ENCODE measurements around the gene CPA5. TPM values are rescaled to one million over a fixed set of nuclear protein-coding genes. Genes with fewer than 3 reads are reported as not detected.

Gene CPA5
- total and polyA plus RNA-seq, 9 of the 15 experiments (the other 6 are each of a cell fraction or from before 2014, with no cell fraction given), result 0.13 to 2.4 (median 0.91) TPM

DNA sequence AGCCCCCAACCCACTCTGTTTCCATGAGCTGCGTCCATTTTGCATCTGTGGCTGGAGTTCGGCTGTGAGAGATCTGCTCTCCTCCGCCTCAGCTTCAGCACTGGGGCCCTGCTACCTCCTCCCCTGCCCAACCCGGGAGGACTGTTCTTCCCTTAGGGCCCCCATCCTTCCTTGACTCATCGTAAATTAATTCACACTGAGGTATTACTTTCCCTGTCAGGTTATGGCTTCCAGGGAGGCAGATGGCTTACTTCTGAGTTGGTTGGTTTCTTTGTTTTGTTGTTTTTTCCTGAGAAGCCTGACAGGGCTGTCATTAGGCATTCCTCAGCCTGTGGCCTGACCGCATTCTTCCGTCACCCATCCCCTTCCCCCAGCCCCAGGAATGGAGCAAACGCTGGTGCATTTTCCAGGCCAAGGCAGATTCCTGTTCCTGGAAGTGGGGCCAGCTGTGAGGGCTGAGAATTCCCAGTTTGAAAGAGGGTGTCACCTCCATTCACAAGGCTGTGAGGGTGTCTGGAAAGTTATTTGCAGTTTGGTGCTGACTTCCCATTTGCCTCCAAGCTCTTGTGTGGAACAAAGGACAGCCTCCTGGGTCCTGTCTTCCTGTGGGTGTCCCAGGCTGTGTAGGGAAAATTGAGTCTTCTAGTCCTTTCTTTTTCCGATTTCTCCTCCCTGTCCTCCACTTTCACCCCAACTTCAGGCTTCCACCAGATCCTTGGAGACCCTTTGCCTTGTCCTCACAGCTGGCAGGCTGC, 11.7 kb downstream of the CPA5 start:
- no peak overlapping the region for H3K4me3 ChIP-seq
- no peak overlapping the region for H3K4me2 ChIP-seq (ENCODE audit: insufficient read depth, low read length)
- H2AFZ ChIP-seq (ENCODE audit: low read depth, low read length), result no peak overlapping the region; the same call in 1 of the 2 replicates
- ATAC-seq, result peak; percentile 19; the same call in 2 of the 3 replicates
- in situ Hi-C loops (cut with MboI) (no loop called here), intact Hi-C loops (cut with micrococcal nuclease) (no loop called here)
- peak; percentile 6 for FAIRE-seq
- H3K27me3 ChIP-seq (ENCODE audit: control insufficient read depth in 2 of 2, insufficient read depth in 2 of 2, low read length in 2 of 2), result peaks cover 11 to 48% of the 10 kb centered on the region in 2 experiments
- CTCF ChIA-PET (ENCODE audit: low intra/inter-chr PET ratio), result interaction anchor here (0.6 kb wide), 1 partner anchor 1719 kb away, joined by 4 read pairs; no protein-coding TSS in a partner anchor
- H4K20me1 ChIP-seq (replicated peaks; ENCODE audit: control insufficient read depth, insufficient read depth, low read length), result no peaks in the 10 kb centered on the region
- WGBS (ENCODE audit: insufficient coverage, low coverage, missing lambda C conversion rate), result 20% methylated on average over 9 of the region's 9 CpGs
- no peaks in the 10 kb centered on the region; a peak in 1 of 5 replicates for H3K4me1 ChIP-seq (replicated peaks in 1 of 2; ENCODE audit: control insufficient read depth in 2 of 2, insufficient read depth in 2 of 2, low read length in 2 of 2)
- POLR2A ChIA-PET, result interaction anchor here (0.7 to 1.9 kb wide), 4 partner anchors 9 to 286 kb away, joined by 3 to 8 read pairs (median 4); partner anchors contain the start of genes CPA5 and KLHDC10
- no peak for DNase-seq (ENCODE audit: extremely low read depth in 1 of 4, low spot score in 3 of 4)
- BruUV-seq (replicated peaks), result no TSS peak
- no peak overlapping the region for H3K9ac ChIP-seq (ENCODE audit: insufficient read depth in 1 of 2, low read depth in 2 of 2, low read length in 2 of 2)
- no peaks in the 10 kb centered on the region for H3K9me1 ChIP-seq (ENCODE audit: control insufficient read depth, insufficient read depth, low read length)
- H3K27ac ChIP-seq (ENCODE audit: extremely low read depth, low read depth, low read length), result no peak overlapping the region
- H3K9me3 ChIP-seq (replicated peaks; ENCODE audit: control insufficient read depth, insufficient read depth, low read depth, low read length), result peaks cover 5% of the 10 kb centered on the region; the same call in 1 of the 2 replicates
- no peaks in the 10 kb centered on the region for H3K79me2 ChIP-seq (ENCODE audit: control insufficient read depth, insufficient read depth, low read length)
- no peaks in the 10 kb centered on the region for H3K36me3 ChIP-seq (ENCODE audit: control insufficient read depth, insufficient read depth, low read length)
- TF ChIP-seq, protein P1, sequence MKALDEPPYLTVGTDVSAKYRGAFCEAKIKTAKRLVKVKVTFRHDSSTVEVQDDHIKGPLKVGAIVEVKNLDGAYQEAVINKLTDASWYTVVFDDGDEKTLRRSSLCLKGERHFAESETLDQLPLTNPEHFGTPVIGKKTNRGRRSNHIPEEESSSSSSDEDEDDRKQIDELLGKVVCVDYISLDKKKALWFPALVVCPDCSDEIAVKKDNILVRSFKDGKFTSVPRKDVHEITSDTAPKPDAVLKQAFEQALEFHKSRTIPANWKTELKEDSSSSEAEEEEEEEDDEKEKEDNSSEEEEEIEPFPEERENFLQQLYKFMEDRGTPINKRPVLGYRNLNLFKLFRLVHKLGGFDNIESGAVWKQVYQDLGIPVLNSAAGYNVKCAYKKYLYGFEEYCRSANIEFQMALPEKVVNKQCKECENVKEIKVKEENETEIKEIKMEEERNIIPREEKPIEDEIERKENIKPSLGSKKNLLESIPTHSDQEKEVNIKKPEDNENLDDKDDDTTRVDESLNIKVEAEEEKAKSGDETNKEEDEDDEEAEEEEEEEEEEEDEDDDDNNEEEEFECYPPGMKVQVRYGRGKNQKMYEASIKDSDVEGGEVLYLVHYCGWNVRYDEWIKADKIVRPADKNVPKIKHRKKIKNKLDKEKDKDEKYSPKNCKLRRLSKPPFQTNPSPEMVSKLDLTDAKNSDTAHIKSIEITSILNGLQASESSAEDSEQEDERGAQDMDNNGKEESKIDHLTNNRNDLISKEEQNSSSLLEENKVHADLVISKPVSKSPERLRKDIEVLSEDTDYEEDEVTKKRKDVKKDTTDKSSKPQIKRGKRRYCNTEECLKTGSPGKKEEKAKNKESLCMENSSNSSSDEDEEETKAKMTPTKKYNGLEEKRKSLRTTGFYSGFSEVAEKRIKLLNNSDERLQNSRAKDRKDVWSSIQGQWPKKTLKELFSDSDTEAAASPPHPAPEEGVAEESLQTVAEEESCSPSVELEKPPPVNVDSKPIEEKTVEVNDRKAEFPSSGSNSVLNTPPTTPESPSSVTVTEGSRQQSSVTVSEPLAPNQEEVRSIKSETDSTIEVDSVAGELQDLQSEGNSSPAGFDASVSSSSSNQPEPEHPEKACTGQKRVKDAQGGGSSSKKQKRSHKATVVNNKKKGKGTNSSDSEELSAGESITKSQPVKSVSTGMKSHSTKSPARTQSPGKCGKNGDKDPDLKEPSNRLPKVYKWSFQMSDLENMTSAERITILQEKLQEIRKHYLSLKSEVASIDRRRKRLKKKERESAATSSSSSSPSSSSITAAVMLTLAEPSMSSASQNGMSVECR (CRISPR knock-in tag; IDR thresholded peaks at IDR 0.05), result 0 out of 2 replicates have a peak, but pooled peaks have one; percentile 21
- TF ChIP-seq HEY1 (CRISPR knock-in tag; IDR thresholded peaks at IDR 0.05; ENCODE audit: borderline replicate concordance) (no peak), MYNN (IDR thresholded peaks at IDR 0.05) (no peak), MYNN (CRISPR knock-in tag; IDR thresholded peaks at IDR 0.05) (no peak), RBM22 (IDR thresholded peaks at IDR 0.05; ENCODE audit: low read depth, low read length, poor library complexity, severe bottlenecking) (no peak), FOXA3 (CRISPR knock-in tag; conservative IDR thresholded peaks at IDR 0.05 in 1 of 2, IDR thresholded peaks at IDR 0.05 in 1 of 2) (0 out of 4 replicates have a peak, but pooled peaks of 1 of the 2 experiments have one; percentile 16), MTA3 (IDR thresholded peaks at IDR 0.05; ENCODE audit: borderline replicate concordance) (no peak)
- TF ChIP-seq, protein P2, sequence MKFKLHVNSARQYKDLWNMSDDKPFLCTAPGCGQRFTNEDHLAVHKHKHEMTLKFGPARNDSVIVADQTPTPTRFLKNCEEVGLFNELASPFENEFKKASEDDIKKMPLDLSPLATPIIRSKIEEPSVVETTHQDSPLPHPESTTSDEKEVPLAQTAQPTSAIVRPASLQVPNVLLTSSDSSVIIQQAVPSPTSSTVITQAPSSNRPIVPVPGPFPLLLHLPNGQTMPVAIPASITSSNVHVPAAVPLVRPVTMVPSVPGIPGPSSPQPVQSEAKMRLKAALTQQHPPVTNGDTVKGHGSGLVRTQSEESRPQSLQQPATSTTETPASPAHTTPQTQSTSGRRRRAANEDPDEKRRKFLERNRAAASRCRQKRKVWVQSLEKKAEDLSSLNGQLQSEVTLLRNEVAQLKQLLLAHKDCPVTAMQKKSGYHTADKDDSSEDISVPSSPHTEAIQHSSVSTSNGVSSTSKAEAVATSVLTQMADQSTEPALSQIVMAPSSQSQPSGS (CRISPR knock-in tag; IDR thresholded peaks at IDR 0.05), result no peak
- TF ChIP-seq, protein P3, sequence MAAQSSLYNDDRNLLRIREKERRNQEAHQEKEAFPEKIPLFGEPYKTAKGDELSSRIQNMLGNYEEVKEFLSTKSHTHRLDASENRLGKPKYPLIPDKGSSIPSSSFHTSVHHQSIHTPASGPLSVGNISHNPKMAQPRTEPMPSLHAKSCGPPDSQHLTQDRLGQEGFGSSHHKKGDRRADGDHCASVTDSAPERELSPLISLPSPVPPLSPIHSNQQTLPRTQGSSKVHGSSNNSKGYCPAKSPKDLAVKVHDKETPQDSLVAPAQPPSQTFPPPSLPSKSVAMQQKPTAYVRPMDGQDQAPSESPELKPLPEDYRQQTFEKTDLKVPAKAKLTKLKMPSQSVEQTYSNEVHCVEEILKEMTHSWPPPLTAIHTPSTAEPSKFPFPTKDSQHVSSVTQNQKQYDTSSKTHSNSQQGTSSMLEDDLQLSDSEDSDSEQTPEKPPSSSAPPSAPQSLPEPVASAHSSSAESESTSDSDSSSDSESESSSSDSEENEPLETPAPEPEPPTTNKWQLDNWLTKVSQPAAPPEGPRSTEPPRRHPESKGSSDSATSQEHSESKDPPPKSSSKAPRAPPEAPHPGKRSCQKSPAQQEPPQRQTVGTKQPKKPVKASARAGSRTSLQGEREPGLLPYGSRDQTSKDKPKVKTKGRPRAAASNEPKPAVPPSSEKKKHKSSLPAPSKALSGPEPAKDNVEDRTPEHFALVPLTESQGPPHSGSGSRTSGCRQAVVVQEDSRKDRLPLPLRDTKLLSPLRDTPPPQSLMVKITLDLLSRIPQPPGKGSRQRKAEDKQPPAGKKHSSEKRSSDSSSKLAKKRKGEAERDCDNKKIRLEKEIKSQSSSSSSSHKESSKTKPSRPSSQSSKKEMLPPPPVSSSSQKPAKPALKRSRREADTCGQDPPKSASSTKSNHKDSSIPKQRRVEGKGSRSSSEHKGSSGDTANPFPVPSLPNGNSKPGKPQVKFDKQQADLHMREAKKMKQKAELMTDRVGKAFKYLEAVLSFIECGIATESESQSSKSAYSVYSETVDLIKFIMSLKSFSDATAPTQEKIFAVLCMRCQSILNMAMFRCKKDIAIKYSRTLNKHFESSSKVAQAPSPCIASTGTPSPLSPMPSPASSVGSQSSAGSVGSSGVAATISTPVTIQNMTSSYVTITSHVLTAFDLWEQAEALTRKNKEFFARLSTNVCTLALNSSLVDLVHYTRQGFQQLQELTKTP (IDR thresholded peaks at IDR 0.05; ENCODE audit: low read depth in 1 of 2, partially characterized antibody in 2 of 2), result no peak

Data from K562 (cell line).